ENCODE data around the gene MAP4. TPM values are rescaled to one million over a fixed set of nuclear protein-coding genes. Genes with fewer than 3 reads are reported as not detected.

Gene MAP4
- total and polyA plus RNA-seq, 10 donors = 22.3 to 163 (median 100) TPM

- no peaks in the 10 kb centered on the region for H3K27me3 ChIP-seq (replicated peaks in 1 of 7)
- H3K27ac ChIP-seq = no peak overlapping the region
- peaks cover 6 to 39% (median 16%) of the 10 kb centered on the region in 6 donors for H3K4me1 ChIP-seq
- 35 to 69% (median 54%) methylated on average over 1 of the region's 1 CpG for WGBS, 5 donors
- DNase-seq = no peak
- H3K36me3 ChIP-seq = peaks cover 0 to 7% (median 0%) of the 10 kb centered on the region in 6 donors
- intact Hi-C loops (cut with DNase I; ENCODE audit: low total_unique reads) = loop anchor here (5.0 kb wide), 1 partner anchor 148 kb away; no protein-coding TSS in a partner anchor
- TF ChIP-seq POLR2AphosphoS5 (IDR thresholded peaks at IDR 0.05) = no peak
- no peak for TF ChIP-seq POLR2A (IDR thresholded peaks at IDR 0.05)
- no peak for TF ChIP-seq CTCF (IDR thresholded peaks at IDR 0.05 in 8 of 11, conservative IDR thresholded peaks at IDR 0.05 in 3 of 11)
- H3K4me3 ChIP-seq = no peak overlapping the region
- no peaks in the 10 kb centered on the region for H3K9me3 ChIP-seq
Observed at GRCh38 chr3:47985381-47985780, 30.8 kb downstream of the MAP4 start.

- no peak overlapping the region for H3K27ac ChIP-seq
- peaks cover 0 to 7% (median 0%) of the 10 kb centered on the region in 6 donors for H3K36me3 ChIP-seq
- H3K9me3 ChIP-seq = no peaks in the 10 kb centered on the region
- H3K4me3 ChIP-seq = no peak overlapping the region
- intact Hi-C loops (cut with DNase I; ENCODE audit: low total_unique reads) = no loop called here
- H3K27me3 ChIP-seq (replicated peaks in 1 of 7) = no peaks in the 10 kb centered on the region
- DNase-seq = no peak
- TF ChIP-seq POLR2AphosphoS5 (IDR thresholded peaks at IDR 0.05) (no peak), CTCF (IDR thresholded peaks at IDR 0.05 in 8 of 11, conservative IDR thresholded peaks at IDR 0.05 in 3 of 11) (no peak), POLR2A (IDR thresholded peaks at IDR 0.05) (no peak)
- peaks cover 5 to 28% (median 10%) of the 10 kb centered on the region in 6 donors for H3K4me1 ChIP-seq
- 88 to 94% (median 92%) methylated on average over 3 of the region's 3 CpGs for WGBS, 5 donors
Observed at GRCh38 chr3:47984075-47984728, 32.0 kb downstream of the MAP4 start.

GRCh38 chr3:47980795-47981194, 35.4 kb downstream of the MAP4 start:
- DNase-seq = no peak
- H3K36me3 ChIP-seq = peaks cover 0 to 10% (median 0%) of the 10 kb centered on the region in 6 donors
- intact Hi-C loops (cut with DNase I; ENCODE audit: low total_unique reads) = no loop called here
- no peak overlapping the region for H3K27ac ChIP-seq
- peaks cover 10 to 35% (median 16%) of the 10 kb centered on the region in 6 donors for H3K4me1 ChIP-seq
- 89 to 97% (median 93%) methylated on average over 2 of the region's 2 CpGs for WGBS, 5 donors
- TF ChIP-seq POLR2AphosphoS5 (IDR thresholded peaks at IDR 0.05) (no peak), POLR2A (IDR thresholded peaks at IDR 0.05) (no peak), CTCF (IDR thresholded peaks at IDR 0.05 in 8 of 11, conservative IDR thresholded peaks at IDR 0.05 in 3 of 11) (no peak)
- H3K4me3 ChIP-seq = no peak overlapping the region
- H3K27me3 ChIP-seq (replicated peaks in 1 of 7) = no peaks in the 10 kb centered on the region
- H3K9me3 ChIP-seq = no peaks in the 10 kb centered on the region

- no peaks in the 10 kb centered on the region for H3K9me3 ChIP-seq
- intact Hi-C loops (cut with DNase I; ENCODE audit: low total_unique reads) = no loop called here
- H3K27me3 ChIP-seq (replicated peaks in 1 of 7) = no peaks in the 10 kb centered on the region
- H3K4me1 ChIP-seq = peaks cover 5 to 42% (median 17%) of the 10 kb centered on the region in 6 donors
- H3K4me3 ChIP-seq = no peak overlapping the region
- no peak for DNase-seq
- no peak for TF ChIP-seq POLR2AphosphoS5 (IDR thresholded peaks at IDR 0.05)
- TF ChIP-seq POLR2A (IDR thresholded peaks at IDR 0.05) = no peak
- no peak for TF ChIP-seq CTCF (IDR thresholded peaks at IDR 0.05 in 8 of 11, conservative IDR thresholded peaks at IDR 0.05 in 3 of 11)
- H3K27ac ChIP-seq = no peak overlapping the region
- 94 to 100% (median 100%) methylated on average over 1 of the region's 1 CpG for WGBS, 5 donors
- peaks cover 0 to 10% (median 0%) of the 10 kb centered on the region in 6 donors for H3K36me3 ChIP-seq
Observed at GRCh38 chr3:47979070-47979469, 37.1 kb downstream of the MAP4 start.
